Mononuclear cell (primary cell): ENCODE results near the gene MRPL45. TPM values are rescaled to one million over a fixed set of nuclear protein-coding genes. Genes with fewer than 3 reads are reported as not detected.

Experiments
- H3K27me3 ChIP-seq: 2 replicates; pipeline ENCODE4 v1.6.0; 2011; ENCODE audit warnings: low read length, control low read depth; ENCODE audit not compliant: insufficient read depth
- H3K4me1 ChIP-seq: 2 replicates; pipeline ENCODE4 v1.5.1; 2011; ENCODE audit warnings: mild to moderate bottlenecking, low read length, control low read depth; ENCODE audit not compliant: insufficient read depth
- H3K4me3 ChIP-seq: 2 replicates; pipeline ENCODE4 v1.5.1; 2011; ENCODE audit warnings: mild to moderate bottlenecking, low read length, moderate library complexity
- H3K9me3 ChIP-seq: 2 replicates; pipeline ENCODE4 v1.5.1; 2011; ENCODE audit warnings: low read depth, mild to moderate bottlenecking, control low read depth, low read length
- total RNA-seq: library from RNA; depleted of rRNA; stranded (reverse); fragments of >200 nt; gene quantifications from one replicate; pipeline ENCODE4 v1.2.3, GENCODE V29; 2012

The MRPL45 gene
- total RNA-seq, 1 donor = 17.2 TPM

DNA sequence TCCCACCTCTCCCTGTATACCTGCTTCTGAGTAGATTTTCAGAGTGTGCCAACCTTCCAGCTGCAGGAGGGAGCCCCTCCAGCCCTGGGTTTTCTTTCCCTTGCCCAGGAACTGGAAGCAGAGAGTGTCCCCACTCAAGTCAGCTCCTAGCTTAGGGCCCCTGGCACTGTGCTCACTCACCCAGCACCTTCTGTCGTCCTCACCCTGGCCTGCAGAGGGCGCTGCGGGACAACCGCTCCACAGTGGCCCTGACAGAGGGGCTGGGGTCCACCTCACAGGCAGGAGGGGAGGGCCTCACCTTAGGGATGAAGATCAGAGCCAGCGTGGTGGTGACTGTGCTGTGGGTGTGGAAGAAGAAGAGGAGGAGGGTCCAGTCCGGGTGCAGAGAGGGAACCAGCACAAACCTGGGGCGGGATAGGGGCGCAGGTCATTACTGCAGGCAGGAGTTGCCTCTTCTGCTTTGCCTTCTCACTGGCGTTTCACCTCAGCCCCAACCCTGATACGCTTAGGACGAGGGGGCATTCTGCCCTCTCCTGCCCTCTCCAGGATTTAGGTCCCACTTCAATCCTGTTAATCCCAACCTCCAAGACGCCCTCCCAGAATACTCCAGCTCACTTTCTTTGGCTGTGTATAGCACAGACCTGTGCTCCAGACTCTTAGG is 36.8 kb downstream of the MRPL45 start:
- Histone ChIP-seq H3K4me1 (no peaks in the 10 kb centered on the region), H3K9me3 (no peaks in the 10 kb centered on the region), H3K27me3 (no peaks in the 10 kb centered on the region)

GRCh38 chr17:38334480-38335364 is 37.8 kb downstream of the MRPL45 start:
- Histone ChIP-seq H3K9me3 (no peaks in the 10 kb centered on the region), H3K4me1 (no peaks in the 10 kb centered on the region), H3K4me3 (no peak overlapping the region), H3K27me3 (no peaks in the 10 kb centered on the region)

More for the DNA sequence above, 36.8 kb downstream of the MRPL45 start:
- H3K4me3 ChIP-seq = no peak overlapping the region

GRCh38 chr17:38336838-38337237 is 39.9 kb downstream of the MRPL45 start:
- no peaks in the 10 kb centered on the region for H3K9me3 ChIP-seq
- no peak overlapping the region for H3K4me3 ChIP-seq
- no peaks in the 10 kb centered on the region for H3K4me1 ChIP-seq
- H3K27me3 ChIP-seq = no peaks in the 10 kb centered on the region

DNA sequence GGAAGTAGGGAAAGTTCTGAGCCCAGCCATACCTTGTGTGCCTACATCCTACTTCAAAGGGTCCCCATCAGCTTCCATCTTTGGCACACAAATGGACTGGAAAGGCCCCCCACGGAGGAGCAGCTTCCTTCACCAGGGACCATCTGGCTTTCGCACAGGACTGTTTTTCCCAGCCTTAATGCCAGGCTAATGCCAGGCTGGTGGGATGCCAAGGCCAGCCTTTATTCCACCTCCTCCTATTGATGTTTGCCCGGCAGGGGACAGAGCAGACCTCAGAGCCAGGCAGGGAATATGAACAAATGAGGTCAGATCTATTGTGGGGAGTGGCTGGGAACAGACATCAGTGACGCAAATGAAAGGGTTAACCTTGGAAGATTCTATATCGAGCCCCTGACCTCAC is 41.1 kb downstream of the MRPL45 start:
- no peaks in the 10 kb centered on the region for H3K27me3 ChIP-seq
- H3K4me3 ChIP-seq = no peak overlapping the region
- H3K9me3 ChIP-seq = no peaks in the 10 kb centered on the region

DNA sequence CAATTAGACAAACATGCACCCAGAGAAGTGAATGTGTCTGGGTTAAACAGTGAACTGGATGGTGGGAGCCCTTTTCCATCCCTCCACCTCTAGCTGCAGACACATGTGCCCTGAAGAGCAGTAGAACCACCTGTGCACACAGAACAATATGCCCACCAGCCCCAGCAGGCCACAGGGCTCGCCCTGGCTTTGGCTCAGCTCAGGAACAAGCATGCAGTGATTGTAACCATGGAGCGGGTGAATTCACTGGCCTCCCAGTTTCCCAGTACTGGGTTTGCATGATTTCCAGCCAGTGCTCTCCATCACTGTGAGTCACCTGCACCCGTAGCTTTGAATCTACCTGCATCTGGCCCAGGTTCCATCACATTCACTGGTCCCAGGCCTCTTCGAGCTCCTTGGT is 41.6 kb downstream of the MRPL45 start:
- no peaks in the 10 kb centered on the region for H3K27me3 ChIP-seq
- H3K4me1 ChIP-seq = no peaks in the 10 kb centered on the region
- H3K9me3 ChIP-seq = no peaks in the 10 kb centered on the region
- H3K4me3 ChIP-seq = no peak overlapping the region

More for the DNA sequence above, 41.1 kb downstream of the MRPL45 start:
- no peaks in the 10 kb centered on the region for H3K4me1 ChIP-seq

- no peak overlapping the region for H3K4me3 ChIP-seq
- no peaks in the 10 kb centered on the region for H3K4me1 ChIP-seq
- H3K9me3 ChIP-seq = no peaks in the 10 kb centered on the region
- no peaks in the 10 kb centered on the region for H3K27me3 ChIP-seq
Observed at GRCh38 chr17:38339891-38340290, 42.9 kb downstream of the MRPL45 start.

- Histone ChIP-seq H3K4me3 (no peak overlapping the region), H3K27me3 (no peaks in the 10 kb centered on the region), H3K4me1 (no peaks in the 10 kb centered on the region), H3K9me3 (no peaks in the 10 kb centered on the region)
Observed at GRCh38 chr17:38341035-38341721, 44.2 kb downstream of the MRPL45 start.

DNA sequence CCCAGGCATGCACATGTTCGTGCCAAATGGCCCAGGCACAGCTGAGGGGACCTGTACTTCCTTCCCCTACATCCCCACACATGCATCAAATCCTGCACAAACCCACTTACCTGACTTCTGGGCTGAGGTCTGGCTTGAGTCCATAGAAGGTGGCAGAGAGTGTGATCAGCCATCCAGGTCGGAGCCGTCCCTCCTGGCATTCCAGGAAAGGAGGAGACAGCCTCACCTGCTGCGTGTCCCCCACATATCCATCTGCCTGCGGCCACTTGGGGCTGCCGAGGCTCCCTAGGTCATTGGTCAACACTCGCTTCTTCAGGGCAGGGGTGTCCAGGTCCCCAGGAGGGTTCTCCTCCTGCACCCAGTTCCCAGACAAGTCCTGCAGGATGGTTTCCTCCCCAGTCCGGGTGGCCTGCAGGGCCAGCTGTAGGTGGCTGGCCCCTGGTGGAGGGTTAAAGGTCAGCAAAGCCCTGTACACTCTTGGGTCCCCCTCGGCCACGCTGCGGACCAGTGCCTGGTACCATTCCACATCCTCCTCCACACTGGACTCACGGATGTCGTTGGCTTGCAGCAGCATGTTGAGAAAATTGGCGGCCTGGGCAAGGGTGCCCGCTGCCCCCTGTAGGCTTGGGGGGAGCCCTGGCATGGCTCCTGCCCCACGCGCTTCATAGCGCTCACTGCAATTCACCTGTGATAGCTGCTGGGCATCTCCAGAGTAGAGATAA is 46.1 kb downstream of the MRPL45 start:
- H3K9me3 ChIP-seq = no peaks in the 10 kb centered on the region
- no peak overlapping the region for H3K4me3 ChIP-seq
- no peaks in the 10 kb centered on the region for H3K4me1 ChIP-seq
- no peaks in the 10 kb centered on the region for H3K27me3 ChIP-seq

DNA sequence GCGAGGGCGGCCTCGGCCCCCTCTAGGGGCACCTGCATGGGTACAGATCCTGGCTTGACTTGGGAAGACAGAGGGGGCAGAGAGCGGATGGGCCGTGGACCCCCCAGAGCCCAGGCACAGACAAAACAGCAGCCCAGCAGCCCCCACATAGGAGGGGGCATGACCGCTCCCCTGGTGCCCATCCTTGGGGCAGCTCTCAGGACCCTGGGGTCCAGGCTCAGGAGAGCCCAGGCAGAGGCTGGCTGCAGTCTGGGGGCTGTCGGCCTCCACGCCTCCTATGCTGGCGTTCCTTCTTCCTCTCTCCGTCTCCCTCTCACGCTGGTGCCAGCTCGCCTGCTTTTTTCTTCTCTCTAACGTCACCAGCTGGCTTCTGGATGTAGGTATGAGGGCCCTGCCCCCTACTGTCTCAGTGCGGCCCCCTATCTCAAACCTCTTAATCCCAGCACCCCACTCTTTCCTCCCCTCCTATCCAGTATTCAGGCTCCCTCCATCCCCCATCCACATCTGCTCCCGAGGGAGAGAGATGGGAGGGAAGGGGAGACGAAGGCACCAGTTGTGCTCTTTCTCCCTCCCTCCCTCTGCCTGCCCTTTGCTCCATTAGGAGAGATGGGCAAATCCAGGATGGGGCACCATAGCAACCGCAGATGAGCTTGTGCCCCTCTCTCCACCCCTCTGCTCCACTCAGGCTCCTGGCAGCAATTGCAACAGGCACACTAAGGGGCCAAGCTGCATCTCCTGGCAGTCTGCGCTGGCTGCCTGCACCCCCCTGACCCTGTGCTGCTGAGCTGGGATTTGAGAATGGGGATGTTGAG is 46.8 kb downstream of the MRPL45 start, which contains the start of gene GPR179:
TSS of gene GPR179 (minus strand) at position 349 of the 812 bp plus-strand sequence. CDS start at position 182, 167 bp downstream.
- no peaks in the 10 kb centered on the region for H3K4me1 ChIP-seq
- H3K4me3 ChIP-seq = no peak within 1 kb of the TSS
- no peaks in the 10 kb centered on the region for H3K27me3 ChIP-seq
- H3K9me3 ChIP-seq = no peaks in the 10 kb centered on the region

DNA sequence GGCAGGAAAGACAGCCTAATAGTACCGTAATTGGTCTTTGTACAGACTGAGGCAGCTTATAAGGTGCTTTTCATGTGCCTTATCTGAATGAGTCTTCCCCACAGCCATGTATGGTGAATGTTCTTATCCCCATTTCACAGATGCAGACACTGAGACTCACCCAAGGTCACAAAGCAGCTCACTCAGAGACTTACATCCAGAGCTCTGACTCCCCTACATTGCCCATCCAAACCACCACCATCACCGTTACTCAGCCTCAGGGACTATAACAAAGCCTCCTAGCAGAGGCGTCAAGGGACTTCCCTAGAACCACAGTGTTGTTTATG is 47.4 kb downstream of the MRPL45 start:
- Histone ChIP-seq H3K4me1 (no peaks in the 10 kb centered on the region), H3K27me3 (no peaks in the 10 kb centered on the region), H3K9me3 (no peaks in the 10 kb centered on the region), H3K4me3 (no peak overlapping the region)

- no peaks in the 10 kb centered on the region for H3K4me1 ChIP-seq
- no peaks in the 10 kb centered on the region for H3K27me3 ChIP-seq
- no peak overlapping the region for H3K4me3 ChIP-seq
- H3K9me3 ChIP-seq = no peaks in the 10 kb centered on the region
Observed at GRCh38 chr17:38345743-38346142, 48.8 kb downstream of the MRPL45 start.

DNA sequence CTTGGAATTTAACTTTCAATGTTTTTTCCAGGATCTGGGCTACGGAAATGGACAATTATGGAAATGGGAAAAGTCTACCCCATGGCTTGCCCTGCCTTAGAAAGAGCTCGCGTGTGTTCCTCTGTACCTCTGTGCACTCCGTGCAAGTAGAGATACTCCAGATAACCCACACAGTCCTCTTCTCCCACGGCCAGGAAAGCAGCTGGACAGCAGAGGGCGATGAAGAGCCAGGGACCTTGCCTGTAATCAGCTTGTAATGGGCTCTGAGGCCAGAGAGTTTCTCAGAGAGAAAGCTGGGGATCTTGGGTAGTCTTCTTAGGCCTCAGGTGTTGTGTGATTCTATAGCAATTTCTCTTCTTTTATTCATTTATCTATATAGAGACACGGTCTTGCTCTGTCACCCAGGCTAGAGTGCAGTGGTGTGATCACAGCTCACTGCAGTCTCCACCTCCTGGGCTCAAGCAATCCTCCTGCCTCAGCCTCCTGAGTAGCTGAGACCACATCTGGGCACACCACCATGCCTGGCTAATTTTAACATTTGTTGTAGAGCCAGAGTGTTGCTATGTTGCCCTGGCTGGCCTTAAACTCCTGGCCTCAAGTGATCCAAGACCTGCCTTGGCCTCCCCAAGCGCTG is 52.2 kb downstream of the MRPL45 start:
- no peaks in the 10 kb centered on the region for H3K27me3 ChIP-seq
- no peak overlapping the region for H3K4me3 ChIP-seq
- no peaks in the 10 kb centered on the region for H3K9me3 ChIP-seq
- H3K4me1 ChIP-seq = peaks cover 17% of the 10 kb centered on the region

DNA sequence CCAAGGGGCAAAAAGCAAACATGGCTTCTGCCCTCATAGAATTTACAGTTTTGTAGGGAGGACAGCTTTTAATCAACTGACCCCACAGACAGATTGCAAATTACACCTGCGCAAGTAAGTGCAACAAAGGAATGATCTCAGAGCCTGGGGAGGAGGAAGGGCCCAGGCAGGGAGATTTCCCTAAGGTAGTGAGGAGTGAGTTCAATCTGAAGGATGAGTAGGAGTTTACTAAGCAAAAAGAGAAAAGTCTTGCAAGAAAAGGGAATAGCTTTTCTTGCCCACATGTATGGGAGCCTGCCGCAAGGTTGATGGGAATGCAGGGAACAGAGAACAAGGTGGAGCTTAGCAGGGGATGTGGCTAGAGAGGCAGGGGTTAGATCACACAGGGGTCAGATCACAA is 53.1 kb downstream of the MRPL45 start:
- H3K9me3 ChIP-seq = no peaks in the 10 kb centered on the region
- H3K4me3 ChIP-seq = no peak overlapping the region
- H3K4me1 ChIP-seq = peaks cover 24% of the 10 kb centered on the region
- H3K27me3 ChIP-seq = no peaks in the 10 kb centered on the region
